22Rv1 (cell line): Measurements from ENCODE around the gene MVK.

Source experiments
- ZFX ChIP-seq: fragments of 450-650 bp; IDR thresholded peaks from 2 replicates; pipeline ENCODE4 v1.6.1; 2017; ENCODE audit warnings: antibody characterized with exemption, borderline replicate concordance
- TF ChIP-seq, protein P1 (sequence below): fragments of 450-650 bp; IDR thresholded peaks from 2 replicates; pipeline ENCODE4 v1.5.1; 2017; ENCODE audit warnings: mild to moderate bottlenecking

DNA sequence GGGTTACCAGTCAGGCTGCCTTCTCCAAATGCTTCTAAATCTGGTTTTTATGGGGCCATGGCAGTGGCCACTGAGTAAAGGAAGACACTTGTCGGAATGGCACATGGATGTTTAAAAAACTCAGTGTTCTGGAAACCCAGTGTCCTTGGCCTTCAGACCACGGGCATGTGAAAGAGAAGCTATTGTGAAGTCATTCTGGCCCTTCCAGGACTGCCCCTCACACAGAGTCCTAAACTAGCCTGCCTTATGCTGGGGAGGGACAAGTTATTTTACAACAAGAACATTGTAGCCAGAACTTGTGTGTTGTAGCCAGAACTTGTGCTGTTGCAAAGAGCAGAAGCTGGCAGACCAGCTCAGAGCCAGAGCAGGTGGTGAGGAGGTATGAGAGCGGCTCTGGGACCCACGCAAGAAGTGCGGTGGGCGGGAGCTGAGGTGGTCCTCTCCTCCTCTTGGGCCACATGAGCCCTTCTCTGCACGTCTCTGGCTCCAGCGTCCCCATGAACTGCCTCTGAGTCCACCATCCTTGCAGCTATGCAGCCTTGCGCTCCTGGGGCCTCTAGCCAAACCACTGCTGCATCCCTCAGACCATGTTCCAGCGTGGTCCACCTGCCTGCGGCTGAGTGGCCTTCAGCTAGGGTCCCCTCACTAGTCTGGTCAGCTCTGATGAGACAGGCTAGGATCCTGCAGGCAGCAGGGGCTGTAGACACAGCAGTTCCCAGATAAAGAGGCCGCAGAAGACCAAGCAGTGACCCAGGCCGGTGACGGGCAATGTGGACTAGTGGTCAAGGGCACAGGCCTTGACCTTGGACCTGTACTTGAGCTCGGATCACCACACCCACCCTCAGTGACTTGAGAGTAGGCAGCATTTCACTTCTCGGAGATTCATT lies 32.8 kb upstream of the MVK start:
- TF ChIP-seq, protein P1, sequence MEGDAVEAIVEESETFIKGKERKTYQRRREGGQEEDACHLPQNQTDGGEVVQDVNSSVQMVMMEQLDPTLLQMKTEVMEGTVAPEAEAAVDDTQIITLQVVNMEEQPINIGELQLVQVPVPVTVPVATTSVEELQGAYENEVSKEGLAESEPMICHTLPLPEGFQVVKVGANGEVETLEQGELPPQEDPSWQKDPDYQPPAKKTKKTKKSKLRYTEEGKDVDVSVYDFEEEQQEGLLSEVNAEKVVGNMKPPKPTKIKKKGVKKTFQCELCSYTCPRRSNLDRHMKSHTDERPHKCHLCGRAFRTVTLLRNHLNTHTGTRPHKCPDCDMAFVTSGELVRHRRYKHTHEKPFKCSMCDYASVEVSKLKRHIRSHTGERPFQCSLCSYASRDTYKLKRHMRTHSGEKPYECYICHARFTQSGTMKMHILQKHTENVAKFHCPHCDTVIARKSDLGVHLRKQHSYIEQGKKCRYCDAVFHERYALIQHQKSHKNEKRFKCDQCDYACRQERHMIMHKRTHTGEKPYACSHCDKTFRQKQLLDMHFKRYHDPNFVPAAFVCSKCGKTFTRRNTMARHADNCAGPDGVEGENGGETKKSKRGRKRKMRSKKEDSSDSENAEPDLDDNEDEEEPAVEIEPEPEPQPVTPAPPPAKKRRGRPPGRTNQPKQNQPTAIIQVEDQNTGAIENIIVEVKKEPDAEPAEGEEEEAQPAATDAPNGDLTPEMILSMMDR: no peak
- no peak for TF ChIP-seq ZFX
